NCI-H345 (cell line): ENCODE results near the gene MSMO1.

Experiments
- DNase-seq: peaks from one replicate; lab custom pipeline; 2025; lab: John Stamatoyannopoulos, UW

MSMO1 gene

GRCh38 chr4:165360985-165361670 lies 33.7 kb downstream of the MSMO1 start:
- no peak for DNase-seq

GRCh38 chr4:165361810-165362209 lies 34.3 kb downstream of the MSMO1 start:
- DNase-seq: no peak

GRCh38 chr4:165364452-165365080 lies 37.1 kb downstream of the MSMO1 start:
- DNase-seq: no peak

GRCh38 chr4:165367040-165367439 lies 39.6 kb downstream of the MSMO1 start:
- no peak for DNase-seq

GRCh38 chr4:165368114-165368513 lies 40.6 kb downstream of the MSMO1 start:
- peak; percentile 79 for DNase-seq

- peak; percentile 46 for DNase-seq
Observed at GRCh38 chr4:165368567-165368966, 41.1 kb downstream of the MSMO1 start.

- no peak for DNase-seq
Observed at GRCh38 chr4:165369522-165369921, 42.1 kb downstream of the MSMO1 start.

- DNase-seq: no peak
Observed at GRCh38 chr4:165370530-165370929, 43.1 kb downstream of the MSMO1 start.

- DNase-seq: no peak
Observed at GRCh38 chr4:165375465-165375864, 48.0 kb downstream of the MSMO1 start.

GRCh38 chr4:165378398-165378744 lies 50.9 kb downstream of the MSMO1 start:
- no peak for DNase-seq

GRCh38 chr4:165378745-165379677 lies 51.5 kb downstream of the MSMO1 start, which contains the start of gene CPE:
TSS of gene CPE (plus strand) at chr4:165379008. CDS start at chr4:165379222, 214 bp downstream.
- DNase-seq: peak; percentile 67

- DNase-seq: peak; percentile 64
Observed at GRCh38 chr4:165379678-165380064, 52.2 kb downstream of the MSMO1 start.

GRCh38 chr4:165380805-165381204 lies 53.3 kb downstream of the MSMO1 start:
- DNase-seq: no peak

GRCh38 chr4:165381821-165382373 lies 54.4 kb downstream of the MSMO1 start:
- peak; percentile 41 for DNase-seq

- DNase-seq: no peak
Observed at GRCh38 chr4:165382640-165383039, 55.2 kb downstream of the MSMO1 start.

GRCh38 chr4:165383591-165384073 lies 56.2 kb downstream of the MSMO1 start:
- peak; percentile 74 for DNase-seq

GRCh38 chr4:165384186-165384585 lies 56.7 kb downstream of the MSMO1 start:
- DNase-seq: peak; percentile 29

- peak; percentile 76 for DNase-seq
Observed at GRCh38 chr4:165384598-165384997, 57.1 kb downstream of the MSMO1 start.

GRCh38 chr4:165385126-165385525 lies 57.7 kb downstream of the MSMO1 start:
- DNase-seq: peak; percentile 30

GRCh38 chr4:165386328-165386727 lies 58.9 kb downstream of the MSMO1 start:
- no peak for DNase-seq

GRCh38 chr4:165388756-165389155 lies 61.3 kb downstream of the MSMO1 start:
- DNase-seq: no peak
